ENCODE measurements around the gene PTPN20. TPM values are rescaled to one million over a fixed set of nuclear protein-coding genes. Genes with fewer than 3 reads are reported as not detected.

PTPN20 gene
- total RNA-seq, 3 donors from 2014 or later (not counting 1 experiment from before 2014, with no cell fraction given), result 0.78 to 1.6 TPM; not detected in 1

DNA sequence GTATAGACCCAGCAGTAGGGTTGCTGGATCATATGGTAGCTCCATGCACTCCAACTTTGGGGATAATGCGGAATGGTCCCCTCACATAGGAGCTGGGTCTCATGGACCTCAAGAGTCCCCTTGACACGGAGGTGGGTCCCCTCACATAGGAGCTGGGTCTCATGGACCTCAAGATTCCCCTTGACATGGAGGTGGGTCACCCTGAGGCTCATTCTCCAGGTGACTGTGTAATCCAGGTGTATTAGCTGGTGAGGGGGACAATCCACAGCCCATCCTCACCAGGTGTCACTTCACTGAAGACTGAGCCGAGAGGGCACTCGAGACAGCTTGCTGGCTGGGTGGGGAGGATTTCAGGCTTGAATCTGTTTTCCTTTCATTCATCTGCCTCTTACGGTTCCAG lies 121.9 kb downstream of the PTPN20 start:
- no peaks in the 10 kb centered on the region for H3K9me3 ChIP-seq (ENCODE audit: control insufficient read depth, insufficient read depth, low read length)
- Mint-ChIP-seq H3K4me3 (no peak overlapping the region), H3K27me3 (ENCODE audit: low read depth in 2 of 2) (no peaks in the 10 kb centered on the region), H3K27ac (no peak overlapping the region), H3K36me3 (no peaks in the 10 kb centered on the region), H3K9me3 (no peaks in the 10 kb centered on the region), H3K4me1 (no peaks in the 10 kb centered on the region)
- H3K4me3 ChIP-seq (ENCODE audit: low read length), result no peak overlapping the region
- WGBS (ENCODE audit: insufficient coverage), result 78% methylated on average over 5 of the region's 5 CpGs
- no peaks in the 10 kb centered on the region for H3K36me3 ChIP-seq (ENCODE audit: control insufficient read depth, insufficient read depth, low read length)
- no peak for DNase-seq
- no peak for ATAC-seq
- no peak for TF ChIP-seq CTCF (IDR thresholded peaks at IDR 0.05)
- no peak overlapping the region for H3K27ac ChIP-seq (ENCODE audit: low read length)
- no peaks in the 10 kb centered on the region for H3K4me1 ChIP-seq (ENCODE audit: control insufficient read depth, insufficient read depth, low read length)
- intact Hi-C loops (cut with micrococcal nuclease), result no loop called here
- no peaks in the 10 kb centered on the region for H3K27me3 ChIP-seq (ENCODE audit: control insufficient read depth, insufficient read depth, low read length)

- Histone ChIP-seq H3K27ac (ENCODE audit: low read length) (no peak overlapping the region), H3K36me3 (ENCODE audit: control insufficient read depth, insufficient read depth, low read length) (no peaks in the 10 kb centered on the region), H3K4me1 (ENCODE audit: control insufficient read depth, insufficient read depth, low read length) (no peaks in the 10 kb centered on the region), H3K27me3 (ENCODE audit: control insufficient read depth, insufficient read depth, low read length) (no peaks in the 10 kb centered on the region), H3K4me3 (ENCODE audit: low read length) (no peak overlapping the region), H3K9me3 (ENCODE audit: control insufficient read depth, insufficient read depth, low read length) (no peaks in the 10 kb centered on the region)
- H3K4me3 Mint-ChIP-seq, result no peak overlapping the region
- no peak overlapping the region for H3K27ac Mint-ChIP-seq
- H3K9me3 Mint-ChIP-seq, result no peaks in the 10 kb centered on the region
- H3K4me1 Mint-ChIP-seq, result no peaks in the 10 kb centered on the region
- ATAC-seq, result no peak
- H3K36me3 Mint-ChIP-seq, result no peaks in the 10 kb centered on the region
- no peaks in the 10 kb centered on the region for H3K27me3 Mint-ChIP-seq (ENCODE audit: low read depth in 2 of 2)
- WGBS (ENCODE audit: insufficient coverage), result 91% methylated on average over 13 of the region's 13 CpGs
- TF ChIP-seq CTCF (IDR thresholded peaks at IDR 0.05), result no peak
- DNase-seq, result no peak
- intact Hi-C loops (cut with micrococcal nuclease), result no loop called here
Measured at GRCh38 chr10:47033541-47034270, 122.5 kb downstream of the PTPN20 start.

DNA sequence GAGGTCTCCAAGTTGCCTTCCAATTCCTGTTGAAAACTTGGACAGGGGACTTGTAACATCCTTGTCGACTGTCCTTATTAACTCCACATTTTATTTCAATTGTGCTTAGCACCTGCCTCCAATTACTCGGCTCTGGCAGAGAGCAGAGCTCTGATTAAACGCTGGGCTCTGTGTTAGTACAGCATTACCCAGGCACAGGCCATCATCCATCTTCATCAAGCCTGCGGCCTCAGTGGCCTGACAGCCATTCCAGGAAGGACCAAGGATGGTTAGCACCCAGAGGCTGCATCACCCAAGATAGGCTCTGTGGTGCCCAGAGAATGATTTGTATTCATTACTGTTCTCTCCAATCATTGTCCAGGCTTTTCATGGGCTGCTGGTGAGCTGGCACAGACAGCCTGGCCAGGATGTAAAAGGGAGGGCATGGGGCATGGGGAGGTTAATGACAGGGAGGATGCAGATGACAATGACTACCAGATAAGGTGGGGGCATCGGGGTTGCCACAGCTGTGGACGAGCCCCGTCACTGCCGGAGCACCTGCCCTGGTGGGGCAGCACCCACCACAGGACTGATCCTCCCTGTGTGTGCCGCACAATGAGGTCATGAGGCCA lies 123.3 kb downstream of the PTPN20 start:
- TF ChIP-seq CTCF (IDR thresholded peaks at IDR 0.05), result no peak
- H3K27me3 Mint-ChIP-seq (ENCODE audit: low read depth in 2 of 2), result no peaks in the 10 kb centered on the region
- no peaks in the 10 kb centered on the region for H3K4me1 ChIP-seq (ENCODE audit: control insufficient read depth, insufficient read depth, low read length)
- no peaks in the 10 kb centered on the region for H3K36me3 Mint-ChIP-seq
- no peaks in the 10 kb centered on the region for H3K9me3 Mint-ChIP-seq
- no peak overlapping the region for H3K4me3 Mint-ChIP-seq
- intact Hi-C loops (cut with micrococcal nuclease), result no loop called here
- 84% methylated on average over 9 of the region's 9 CpGs for WGBS (ENCODE audit: insufficient coverage)
- H3K9me3 ChIP-seq (ENCODE audit: control insufficient read depth, insufficient read depth, low read length), result no peaks in the 10 kb centered on the region
- ATAC-seq (no peak), DNase-seq (no peak)
- H3K27ac Mint-ChIP-seq, result no peak overlapping the region
- H3K4me1 Mint-ChIP-seq, result no peaks in the 10 kb centered on the region
- no peaks in the 10 kb centered on the region for H3K27me3 ChIP-seq (ENCODE audit: control insufficient read depth, insufficient read depth, low read length)
- H3K27ac ChIP-seq (ENCODE audit: low read length), result no peak overlapping the region
- H3K4me3 ChIP-seq (ENCODE audit: low read length), result no peak overlapping the region
- no peaks in the 10 kb centered on the region for H3K36me3 ChIP-seq (ENCODE audit: control insufficient read depth, insufficient read depth, low read length)
